ENCODE results near the gene ATG101.
A peak's percentile ranks its signal among the peaks of the same experiment; 100 is the strongest.

The ATG101 gene

DNA sequence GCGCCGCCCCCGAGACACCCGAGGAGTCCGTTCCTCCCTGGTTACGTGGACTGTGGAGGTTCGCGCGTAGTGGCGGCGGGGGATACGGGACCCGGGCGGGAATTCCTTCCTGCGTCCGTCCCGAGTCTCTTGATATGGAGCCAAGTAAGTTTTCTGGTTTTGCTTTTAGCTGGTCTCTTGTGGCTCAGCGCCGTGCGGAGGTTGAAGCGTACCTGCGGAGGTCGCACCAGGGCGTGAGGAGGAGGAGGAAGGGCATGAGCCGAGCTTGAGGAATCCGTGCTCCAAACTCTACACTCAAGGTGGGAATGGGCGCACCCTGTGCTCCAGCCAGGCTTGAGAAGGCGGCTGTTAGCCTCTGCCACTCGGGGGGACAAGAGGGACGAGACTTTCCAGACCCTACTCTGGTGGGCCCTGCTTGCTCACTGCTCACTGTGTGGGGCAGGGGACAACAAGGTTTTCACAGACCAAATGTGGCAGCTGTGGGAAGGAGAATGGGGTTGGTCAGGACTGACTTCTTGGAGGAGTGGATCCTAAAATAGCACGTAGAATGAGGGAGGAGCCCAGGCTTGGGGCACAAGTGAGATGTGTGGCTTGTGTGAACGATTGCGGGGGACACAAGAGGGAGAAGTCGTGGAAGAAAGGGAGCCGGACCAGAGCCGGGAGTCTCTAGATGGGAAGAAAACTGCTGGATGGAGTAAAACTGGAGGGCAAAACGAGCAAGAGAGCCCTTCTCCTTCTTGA is 577 bp downstream of the ATG101 start:
- Mint-ChIP-seq H3K36me3 (ENCODE audit: low read depth) (peaks cover 22% of the 10 kb centered on the region), H3K4me3 (peak overlapping the region; percentile 96 to 98 (median 97)), H3K27ac (peak overlapping the region; percentile 90 to 100 (median 100)), H3K9me3 (no peaks in the 10 kb centered on the region), H3K27me3 (ENCODE audit: low read depth) (peaks cover 4% of the 10 kb centered on the region), H3K4me1 (peaks cover 47% of the 10 kb centered on the region)
- no peak for TF ChIP-seq CTCF (IDR thresholded peaks at IDR 0.05; ENCODE audit: unreplicated experiment in 3 of 3)

GRCh38 chr12:52073531-52074381 is 4.0 kb downstream of the ATG101 start:
- Mint-ChIP-seq H3K4me3 (peak overlapping the region; percentile 37 to 80 (median 74)), H3K27me3 (ENCODE audit: low read depth) (no peaks in the 10 kb centered on the region), H3K36me3 (ENCODE audit: low read depth) (peaks cover 46% of the 10 kb centered on the region), H3K9me3 (no peaks in the 10 kb centered on the region), H3K27ac (peak overlapping the region in 2 of 3 experiments; percentile 5 to 13), H3K4me1 (peaks cover 47% of the 10 kb centered on the region)
- no peak for TF ChIP-seq CTCF (IDR thresholded peaks at IDR 0.05; ENCODE audit: unreplicated experiment in 3 of 3)

GRCh38 chr12:52074971-52075724 is 5.4 kb downstream of the ATG101 start:
- H3K27me3 Mint-ChIP-seq (ENCODE audit: low read depth): no peaks in the 10 kb centered on the region
- H3K36me3 Mint-ChIP-seq (ENCODE audit: low read depth): peaks cover 50% of the 10 kb centered on the region
- no peak overlapping the region for H3K4me3 Mint-ChIP-seq
- no peak overlapping the region for H3K27ac Mint-ChIP-seq
- H3K4me1 Mint-ChIP-seq: peaks cover 37% of the 10 kb centered on the region
- no peak for TF ChIP-seq CTCF (IDR thresholded peaks at IDR 0.05; ENCODE audit: unreplicated experiment in 3 of 3)
- H3K9me3 Mint-ChIP-seq: no peaks in the 10 kb centered on the region

DNA sequence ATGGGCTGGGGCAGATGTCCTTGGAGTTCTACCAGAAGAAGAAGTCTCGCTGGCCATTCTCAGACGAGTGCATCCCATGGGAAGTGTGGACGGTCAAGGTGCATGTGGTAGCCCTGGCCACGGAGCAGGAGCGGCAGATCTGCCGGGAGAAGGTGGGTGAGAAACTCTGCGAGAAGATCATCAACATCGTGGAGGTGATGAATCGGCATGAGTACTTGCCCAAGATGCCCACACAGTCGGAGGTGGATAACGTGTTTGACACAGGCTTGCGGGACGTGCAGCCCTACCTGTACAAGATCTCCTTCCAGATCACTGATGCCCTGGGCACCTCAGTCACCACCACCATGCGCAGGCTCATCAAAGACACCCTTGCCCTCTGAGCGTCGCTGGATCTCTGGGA is 7.0 kb downstream of the ATG101 start:
- no peaks in the 10 kb centered on the region for H3K27me3 Mint-ChIP-seq (ENCODE audit: low read depth)

GRCh38 chr12:52078276-52078675 is 8.5 kb downstream of the ATG101 start:
- Mint-ChIP-seq H3K36me3 (ENCODE audit: low read depth) (peaks cover 45% of the 10 kb centered on the region), H3K9me3 (no peaks in the 10 kb centered on the region), H3K27ac (no peak overlapping the region), H3K27me3 (ENCODE audit: low read depth) (no peaks in the 10 kb centered on the region), H3K4me1 (peaks cover 36% of the 10 kb centered on the region), H3K4me3 (no peak overlapping the region)
- no peak for TF ChIP-seq CTCF (IDR thresholded peaks at IDR 0.05; ENCODE audit: unreplicated experiment in 3 of 3)

More for the DNA sequence above, 7.0 kb downstream of the ATG101 start:
- Mint-ChIP-seq H3K4me3 (no peak overlapping the region), H3K9me3 (no peaks in the 10 kb centered on the region), H3K36me3 (ENCODE audit: low read depth) (peaks cover 50% of the 10 kb centered on the region), H3K4me1 (peaks cover 38% of the 10 kb centered on the region), H3K27ac (no peak overlapping the region)
- no peak for TF ChIP-seq CTCF (IDR thresholded peaks at IDR 0.05; ENCODE audit: unreplicated experiment in 3 of 3)
